Endometrium (tissue), 2 donors: Measurements from ENCODE around the gene TENT4A.

Experiments used
- FAIRE-seq: peaks from 2 replicates; lab custom pipeline; 2012; peaks lifted over from hg19 to GRCh38; lab: Jason Lieb, UNC
- donor health status: control.
- donor health status: control.

The TENT4A gene

DNA sequence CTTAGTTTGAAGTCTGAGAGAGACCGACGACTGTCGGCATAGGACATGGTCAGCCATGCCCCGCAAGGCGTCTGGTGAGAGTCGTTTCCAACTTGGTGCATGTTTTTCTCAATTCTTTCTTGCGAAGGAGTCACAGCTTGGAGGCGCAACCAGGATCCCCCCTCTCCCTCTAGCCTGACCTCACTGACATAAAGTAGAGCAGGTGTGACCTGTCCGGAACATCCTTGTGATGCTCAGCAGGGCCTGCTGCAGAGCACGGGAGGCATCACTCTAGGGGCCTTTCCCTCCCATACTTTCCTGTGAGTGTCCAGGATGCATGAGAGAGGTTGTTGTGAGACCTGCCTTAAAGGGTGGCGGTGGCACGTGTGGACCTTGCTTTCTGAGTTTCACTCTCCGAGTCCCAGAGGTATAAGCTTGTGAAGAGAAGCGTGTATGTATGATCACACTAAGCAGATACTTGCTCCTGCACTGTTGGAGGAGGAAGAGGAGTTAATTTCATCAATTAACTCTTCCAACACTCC, 5.0 kb downstream of the TENT4A start:
- FAIRE-seq: no peak

DNA sequence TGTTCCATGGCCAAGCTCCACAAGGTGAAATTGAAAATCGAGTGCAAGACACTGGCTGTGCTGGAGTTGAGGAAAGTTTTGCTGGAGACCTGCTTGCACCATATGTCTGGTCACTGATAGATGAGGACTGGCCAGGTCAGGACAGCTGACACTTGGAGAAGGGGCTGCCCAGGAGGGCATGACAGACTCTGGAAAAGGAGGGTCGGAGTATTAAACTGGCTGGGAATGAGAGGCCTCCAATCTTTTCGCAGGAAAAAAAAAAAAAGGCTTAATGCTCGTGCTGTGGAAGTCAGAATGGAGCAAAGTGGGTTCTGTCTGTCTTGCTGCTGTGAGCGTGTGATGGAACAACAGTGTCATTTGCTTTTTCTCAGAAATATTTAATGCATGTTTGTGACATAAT, 5.5 kb downstream of the TENT4A start:
- no peak for FAIRE-seq

DNA sequence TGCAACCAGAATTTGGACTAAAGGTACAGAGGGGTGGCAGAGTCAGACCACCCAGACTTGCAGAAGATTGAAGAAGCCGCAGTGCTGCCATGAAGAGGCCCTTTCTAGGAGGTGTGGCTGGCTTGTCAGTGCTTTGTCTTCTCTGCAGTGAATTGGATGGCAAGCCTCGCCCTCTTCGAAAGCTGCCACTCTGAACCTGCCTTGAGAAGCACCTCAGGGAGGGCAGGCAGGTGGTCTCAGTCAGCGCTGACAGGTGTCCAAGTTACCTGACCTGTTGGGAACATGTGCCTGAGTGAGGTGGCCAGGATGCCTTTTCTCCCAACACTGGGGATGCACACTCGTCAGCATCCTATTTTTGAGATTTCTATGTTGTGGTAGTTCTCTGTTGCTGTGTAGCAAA, 6.2 kb downstream of the TENT4A start:
- FAIRE-seq: no peak

GRCh38 chr5:6719896-6720560, 6.8 kb downstream of the TENT4A start:
- FAIRE-seq: no peak

DNA sequence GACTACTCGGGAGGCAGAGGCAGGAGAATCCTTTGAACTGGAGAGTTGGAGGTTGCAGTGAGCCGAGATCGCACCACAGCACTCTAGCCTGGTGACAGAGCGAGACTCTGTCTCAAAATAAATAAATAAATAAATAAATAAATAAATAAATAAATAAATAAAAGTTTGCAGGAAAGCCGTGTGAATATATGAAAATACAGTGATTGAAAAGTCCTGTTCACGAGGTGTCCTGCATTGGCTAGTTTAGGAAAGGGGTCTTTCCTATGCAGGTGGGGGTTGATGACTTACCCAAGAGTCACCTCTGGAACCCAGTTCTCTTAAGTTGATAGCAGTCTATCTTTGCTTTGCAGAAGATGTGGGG, 7.3 kb downstream of the TENT4A start:
- no peak for FAIRE-seq

- FAIRE-seq: no peak
Measured at GRCh38 chr5:6721442-6721841, 8.2 kb downstream of the TENT4A start.

GRCh38 chr5:6722015-6722414, 8.8 kb downstream of the TENT4A start:
- no peak for FAIRE-seq

DNA sequence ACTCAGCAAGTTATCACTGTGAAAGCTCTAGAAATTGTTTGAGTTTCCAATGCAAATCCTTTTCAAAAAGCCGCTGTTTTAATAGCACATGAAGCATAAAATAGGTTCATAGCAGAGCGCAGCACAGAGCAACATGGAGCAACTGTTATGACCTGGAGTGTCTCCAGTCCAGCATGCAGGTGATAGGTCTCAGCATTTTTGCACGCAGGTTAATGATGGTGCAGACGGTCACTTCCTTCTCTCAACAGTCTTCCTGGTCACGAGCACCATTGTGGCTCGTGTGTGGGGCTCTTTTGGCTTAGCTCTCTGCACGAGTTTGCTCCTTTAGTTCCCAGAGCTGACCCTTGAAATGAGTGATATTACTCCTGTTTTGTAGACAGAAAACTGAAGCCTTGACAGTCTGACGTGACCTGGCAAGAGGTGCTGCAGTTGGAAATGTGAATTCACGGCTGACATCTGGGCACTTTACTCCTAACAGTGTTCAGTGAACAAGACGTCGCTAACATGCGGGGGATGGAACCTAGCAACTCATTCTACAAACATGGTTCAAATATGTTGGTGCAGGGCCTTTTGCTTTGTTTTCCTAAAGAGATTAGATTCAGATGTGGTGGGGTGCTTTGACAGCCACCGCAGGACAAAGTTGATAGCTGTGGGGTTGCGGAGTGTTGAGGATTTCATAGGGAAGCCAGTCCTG, 10.0 kb downstream of the TENT4A start:
- FAIRE-seq: no peak

GRCh38 chr5:6723816-6724300, 10.6 kb downstream of the TENT4A start:
- no peak for FAIRE-seq

- no peak for FAIRE-seq
Measured at GRCh38 chr5:6724321-6724929, 11.2 kb downstream of the TENT4A start.

- FAIRE-seq: no peak
Measured at GRCh38 chr5:6725421-6725820, 12.2 kb downstream of the TENT4A start.

DNA sequence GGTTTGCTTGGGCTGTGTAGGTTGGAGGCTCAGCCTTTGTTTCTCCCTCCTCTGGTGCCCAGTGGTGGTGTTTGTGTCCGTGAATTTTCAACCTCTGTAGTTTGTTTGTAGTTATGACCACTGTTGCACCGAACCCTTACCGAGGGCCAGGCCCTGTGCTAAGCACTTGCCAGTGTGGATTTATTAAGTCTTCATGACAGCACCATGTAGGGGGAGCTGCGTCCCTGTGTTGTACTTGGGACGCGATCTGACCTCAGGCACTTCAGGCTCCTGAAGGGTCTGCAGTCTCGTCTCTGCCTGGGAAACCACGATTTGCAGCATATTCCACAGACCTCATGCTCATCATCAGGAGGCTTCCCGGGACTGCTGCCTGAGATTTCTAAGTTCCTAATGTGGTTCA, 12.8 kb downstream of the TENT4A start:
- FAIRE-seq: no peak

DNA sequence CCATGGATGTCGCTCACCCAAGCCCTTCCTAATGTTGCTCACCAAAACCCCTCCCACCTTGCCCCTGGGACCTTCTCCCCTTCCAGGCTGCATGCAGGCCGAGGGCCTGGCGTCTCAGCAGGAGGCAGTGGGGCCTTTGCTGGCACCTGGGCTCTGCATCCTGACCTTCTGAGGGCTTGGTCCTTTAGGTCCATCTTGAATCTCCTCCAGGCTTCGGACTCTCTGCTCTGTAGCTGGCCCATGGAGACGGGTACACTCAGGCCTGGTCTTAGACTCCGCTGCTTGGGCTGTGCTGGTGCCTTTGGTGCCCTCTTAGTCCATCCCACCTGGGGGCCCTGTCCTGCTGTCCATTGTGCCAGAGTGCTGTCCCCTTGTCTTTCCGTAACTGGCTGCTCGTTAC, 14.0 kb downstream of the TENT4A start:
- no peak for FAIRE-seq

- no peak for FAIRE-seq
Measured at GRCh38 chr5:6728011-6728794, 15.0 kb downstream of the TENT4A start.

DNA sequence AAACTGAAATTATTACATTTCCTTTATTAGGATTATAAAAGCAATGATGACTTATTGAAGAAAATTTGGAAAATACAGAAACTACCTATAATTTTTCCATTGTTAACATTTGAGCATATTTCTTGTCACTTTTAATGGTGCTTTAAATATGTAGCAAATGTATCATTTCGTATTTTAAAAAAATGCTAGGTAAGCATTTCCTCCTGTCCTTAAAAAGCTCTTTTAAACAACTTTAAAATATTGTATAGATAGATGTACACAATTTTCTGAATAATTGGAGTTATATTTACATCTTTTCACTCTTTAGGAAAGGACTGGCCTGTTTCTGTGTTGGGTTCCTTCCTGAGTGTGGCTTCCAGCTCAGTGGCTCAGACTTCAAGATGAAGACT, 15.6 kb downstream of the TENT4A start:
- FAIRE-seq: no peak

GRCh38 chr5:6729386-6730310, 16.4 kb downstream of the TENT4A start:
- no peak for FAIRE-seq

DNA sequence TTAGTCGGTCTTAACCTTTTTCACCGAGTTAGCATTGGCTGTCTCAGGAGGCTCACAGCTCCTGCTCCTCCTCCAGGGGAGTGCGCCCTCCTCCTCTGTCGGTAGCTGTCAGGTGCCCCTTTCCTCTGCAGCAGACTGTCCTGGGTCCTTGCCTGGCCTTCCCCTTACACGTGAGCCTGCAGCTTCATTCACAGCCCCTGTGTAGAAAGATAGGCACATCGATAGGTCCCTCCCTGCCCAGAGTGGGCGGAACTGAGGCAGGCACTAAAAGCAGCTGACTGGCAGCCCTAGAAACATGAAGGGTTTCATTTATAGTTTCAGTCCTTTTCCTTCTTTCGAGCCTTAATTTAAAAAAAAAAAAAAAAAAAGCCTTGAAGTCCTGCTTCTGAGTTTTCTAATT, 17.2 kb downstream of the TENT4A start:
- FAIRE-seq: no peak

- no peak for FAIRE-seq
Measured at GRCh38 chr5:6730807-6731206, 17.6 kb downstream of the TENT4A start.

- no peak for FAIRE-seq
Measured at GRCh38 chr5:6731465-6732237, 18.4 kb downstream of the TENT4A start.

GRCh38 chr5:6732634-6733410, 19.6 kb downstream of the TENT4A start:
- FAIRE-seq: no peak
